NCI-H2171 treated with DMSO at 0.1 percent for 48 hours (cell line): ENCODE data around the gene HOTAIR.

ENCODE experiments used
- DNase-seq: peaks from one replicate; lab custom pipeline; 2025; lab: John Stamatoyannopoulos, UW

The HOTAIR gene

DNA sequence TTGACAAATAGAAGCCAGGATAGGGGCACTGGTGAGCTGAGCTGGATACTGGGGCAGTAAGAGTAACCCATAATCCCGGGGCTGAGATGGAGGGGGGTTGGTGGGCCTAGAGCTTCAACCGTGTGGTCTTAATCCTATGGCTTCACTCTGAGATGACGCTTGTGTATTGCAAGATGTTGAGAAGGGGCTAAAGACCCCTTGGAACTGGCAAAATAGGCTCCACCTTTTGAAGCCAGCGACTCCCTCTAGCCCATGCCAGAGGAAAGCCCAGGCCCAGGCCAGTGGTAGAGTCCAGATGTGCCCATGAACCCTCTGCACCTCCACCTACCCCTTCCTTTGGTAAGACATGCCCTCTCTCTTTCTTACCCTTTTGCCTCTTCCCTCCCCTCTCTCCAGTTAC is 15.4 kb downstream of the HOTAIR start:
- DNase-seq = no peak

GRCh38 chr12:53958128-53958527 is 16.6 kb downstream of the HOTAIR start:
- no peak for DNase-seq

DNA sequence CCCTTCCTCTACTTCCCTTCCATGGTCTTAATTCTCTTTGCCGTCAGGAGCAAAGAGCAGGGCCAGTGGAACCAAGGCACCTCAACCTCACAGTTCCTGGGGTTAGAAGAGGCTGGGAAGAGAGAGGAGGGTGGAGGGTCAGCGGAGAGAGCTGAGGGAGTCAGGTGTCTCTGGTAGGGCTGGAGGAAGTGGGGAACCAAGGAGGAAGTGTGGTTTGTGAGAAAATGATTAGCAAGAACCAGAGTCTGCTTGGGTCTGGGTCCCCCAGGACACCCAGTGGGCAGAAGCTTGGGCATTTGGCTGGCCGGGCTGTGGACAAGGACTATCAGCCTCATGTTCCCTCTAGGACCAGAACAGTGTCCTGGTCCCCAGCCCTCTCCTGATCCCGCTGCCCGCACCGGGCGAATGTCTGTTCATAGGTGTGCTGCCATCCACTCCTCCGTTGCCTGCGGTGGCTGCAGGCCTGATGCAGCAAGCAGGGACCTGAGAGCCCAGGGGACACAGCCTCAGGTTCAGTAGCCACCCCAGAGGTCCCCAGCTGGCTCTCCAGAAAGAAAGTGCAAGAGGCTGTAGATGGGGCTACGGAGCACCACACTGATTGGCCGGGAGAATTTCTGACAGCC is 17.7 kb downstream of the HOTAIR start:
- DNase-seq = no peak

DNA sequence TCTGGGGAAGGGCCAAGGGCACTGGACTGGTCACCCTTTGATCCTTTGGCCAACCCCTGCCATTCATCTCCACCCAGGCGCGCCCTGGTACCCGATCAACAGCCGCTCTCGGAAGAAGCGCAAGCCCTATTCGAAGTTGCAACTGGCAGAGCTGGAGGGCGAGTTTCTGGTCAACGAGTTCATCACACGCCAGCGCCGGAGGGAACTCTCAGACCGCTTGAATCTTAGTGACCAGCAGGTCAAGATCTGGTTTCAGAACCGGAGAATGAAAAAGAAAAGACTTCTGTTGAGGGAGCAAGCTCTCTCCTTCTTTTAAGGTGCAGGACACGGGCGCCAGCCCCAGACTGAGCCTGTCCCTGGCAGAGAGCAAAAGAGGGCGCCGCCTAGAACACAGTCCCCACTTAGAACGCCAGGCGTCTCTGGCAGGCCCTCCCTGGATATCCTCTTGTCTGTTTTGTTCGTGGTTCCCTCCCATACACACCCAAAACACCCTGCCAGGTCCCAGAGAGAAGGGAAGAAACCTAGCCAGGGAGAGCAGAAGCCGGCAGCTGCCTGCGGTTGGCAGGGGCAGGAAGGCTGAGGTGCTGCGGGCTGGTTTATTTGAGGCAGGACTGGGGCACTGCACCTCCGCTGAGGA is 18.4 kb downstream of the HOTAIR start:
- DNase-seq = no peak

GRCh38 chr12:53955776-53956250 is 18.9 kb downstream of the HOTAIR start:
- no peak for DNase-seq

DNA sequence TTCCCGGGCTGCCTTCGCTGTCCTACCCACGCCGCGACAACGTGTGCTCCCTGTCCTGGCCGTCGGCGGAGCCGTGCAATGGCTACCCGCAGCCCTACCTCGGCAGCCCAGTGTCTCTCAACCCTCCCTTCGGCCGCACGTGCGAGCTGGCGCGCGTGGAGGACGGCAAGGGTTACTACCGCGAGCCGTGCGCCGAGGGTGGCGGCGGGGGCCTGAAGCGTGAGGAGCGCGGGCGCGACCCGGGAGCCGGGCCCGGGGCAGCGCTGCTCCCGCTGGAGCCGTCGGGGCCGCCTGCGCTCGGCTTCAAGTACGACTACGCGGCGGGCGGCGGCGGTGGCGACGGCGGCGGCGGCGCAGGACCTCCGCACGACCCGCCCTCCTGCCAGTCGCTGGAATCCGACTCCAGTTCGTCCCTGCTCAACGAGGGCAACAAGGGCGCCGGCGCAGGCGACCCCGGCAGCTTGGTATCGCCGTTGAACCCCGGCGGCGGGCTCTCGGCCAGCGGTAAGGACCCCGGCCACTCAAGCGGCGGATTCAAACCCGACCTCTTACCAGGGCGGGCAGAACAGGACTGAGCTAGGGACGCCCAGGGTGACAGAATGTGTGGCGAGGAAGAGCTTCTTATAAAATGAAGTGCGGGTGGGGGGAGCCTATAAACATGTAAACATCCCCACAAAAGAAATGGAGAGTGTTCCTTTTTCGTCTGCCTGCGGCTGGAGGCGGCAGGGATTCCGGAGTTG is 19.5 kb downstream of the HOTAIR start:
- no peak for DNase-seq

DNA sequence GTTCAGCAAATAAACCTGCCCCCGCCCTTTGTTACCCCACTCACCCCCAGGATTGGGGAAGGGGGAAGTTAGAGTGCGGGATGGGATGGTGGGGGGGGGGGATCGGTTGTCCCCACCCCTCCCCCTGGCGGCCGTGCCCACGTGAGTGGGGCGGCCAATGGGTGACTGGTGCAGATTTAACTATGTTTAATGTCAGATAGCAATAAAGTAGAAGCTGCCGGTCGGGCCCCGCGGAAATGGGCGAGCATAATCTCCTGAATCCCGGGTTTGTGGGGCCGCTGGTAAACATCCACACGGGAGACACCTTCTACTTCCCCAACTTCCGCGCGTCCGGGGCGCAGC is 20.1 kb downstream of the HOTAIR start, which contains the start of gene HOXC12:
Gene HOXC12, plus strand, starts transcription at position 210 of the 342 bp plus-strand sequence. Its CDS starts 27 bp downstream, at position 237.
- DNase-seq = no peak

DNA sequence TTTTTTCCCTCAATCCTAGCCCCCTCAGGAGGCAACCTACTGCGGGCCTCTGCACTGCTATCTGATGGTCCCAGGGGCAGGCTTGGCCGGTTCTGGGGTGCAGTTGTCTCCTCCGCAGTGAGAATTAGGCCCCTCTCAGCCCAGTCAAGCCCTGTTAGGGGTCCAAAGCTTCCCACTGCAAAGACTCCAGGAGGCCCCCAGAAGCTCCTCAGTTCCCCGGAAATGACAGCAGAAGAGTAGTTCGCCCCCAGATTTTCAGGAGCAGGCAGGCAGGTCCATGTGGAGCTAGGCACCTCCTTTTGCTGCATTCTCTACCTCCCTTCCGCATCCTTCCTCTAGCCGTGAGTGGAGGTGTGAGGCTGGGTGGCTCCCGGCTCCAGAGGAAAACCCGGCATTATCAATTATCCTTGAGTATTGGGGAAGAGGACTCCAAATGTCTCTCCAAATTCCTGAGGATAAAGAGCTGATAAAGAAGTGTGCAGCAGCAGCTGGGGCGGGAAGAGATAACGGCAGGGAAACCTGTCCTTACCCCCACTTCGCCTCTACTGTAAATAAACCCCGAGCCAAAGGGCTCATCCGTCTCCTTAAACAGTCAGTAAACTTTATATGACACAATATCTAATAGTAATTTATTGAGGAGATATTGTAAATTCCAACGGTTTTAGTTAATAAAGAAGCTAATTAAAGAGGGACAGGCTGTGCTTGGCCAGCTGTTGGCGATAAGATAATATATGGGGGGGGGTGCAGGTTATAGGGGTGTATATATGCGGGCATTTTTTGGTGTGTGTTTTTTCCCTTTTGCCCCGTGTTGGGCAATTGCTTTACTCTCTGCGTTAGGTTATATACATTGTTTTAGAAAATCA is 20.7 kb downstream of the HOTAIR start:
- DNase-seq = no peak

DNA sequence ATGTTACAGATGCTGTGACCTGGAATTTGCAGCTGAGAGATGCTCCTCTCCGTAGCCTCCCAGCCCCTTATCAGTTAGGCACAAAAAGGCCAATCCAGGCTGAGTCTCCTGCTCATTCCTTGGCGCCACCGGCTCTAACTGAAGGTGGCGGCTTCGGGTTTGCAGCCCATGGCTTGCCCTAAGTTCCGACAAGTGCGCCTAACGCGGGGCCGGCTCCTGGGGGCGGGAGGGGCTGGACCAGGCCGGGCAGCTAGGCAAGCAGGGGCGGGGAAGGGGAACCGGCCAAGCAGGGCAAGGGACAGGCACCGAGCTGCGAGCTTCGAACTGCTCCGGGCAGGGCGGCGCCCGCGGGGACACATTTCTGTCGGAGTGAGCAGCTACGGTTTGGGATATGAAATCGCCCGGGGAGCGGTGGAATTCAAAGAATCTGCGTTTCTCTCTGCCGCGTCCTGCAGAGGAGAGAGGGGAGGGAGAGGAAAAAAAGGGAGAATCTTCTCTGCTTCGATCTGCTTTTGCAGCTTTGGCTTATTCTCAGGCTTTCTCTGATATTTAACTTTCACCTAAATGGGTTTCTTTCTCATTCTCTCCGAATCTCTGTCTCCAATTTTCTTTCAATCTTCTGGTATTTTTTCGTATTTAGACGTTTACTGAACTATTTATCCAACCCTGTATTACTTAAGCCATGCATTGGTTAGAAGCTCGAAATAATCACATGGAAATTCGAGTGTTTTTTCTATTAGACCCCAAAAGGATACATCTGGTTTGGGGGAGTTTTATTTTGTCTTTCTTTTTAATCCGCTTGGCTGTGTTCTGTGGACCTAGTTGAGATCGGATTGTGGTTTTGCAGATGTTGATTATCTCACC is 21.7 kb downstream of the HOTAIR start:
- no peak for DNase-seq

DNA sequence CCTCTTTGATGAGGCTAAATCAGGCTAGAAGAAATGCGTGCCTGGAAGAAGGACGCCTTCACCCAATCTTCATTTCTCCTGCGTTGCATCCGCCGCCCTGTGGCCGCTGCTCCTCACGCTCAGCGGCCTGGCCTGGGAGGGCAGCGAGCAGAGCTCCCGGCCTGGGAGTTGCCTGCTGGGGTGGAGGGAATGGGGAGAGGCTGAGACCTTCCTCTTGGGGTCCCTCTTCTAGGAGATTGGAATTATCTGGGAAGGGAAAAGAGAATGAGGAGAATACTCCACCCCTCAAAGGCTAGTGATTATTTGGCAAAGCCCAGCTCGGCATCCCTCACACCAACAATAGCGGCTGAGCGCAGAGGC is 22.4 kb downstream of the HOTAIR start:
- no peak for DNase-seq

- no peak for DNase-seq
Observed at GRCh38 chr12:53951577-53952334, 23.0 kb downstream of the HOTAIR start.

DNA sequence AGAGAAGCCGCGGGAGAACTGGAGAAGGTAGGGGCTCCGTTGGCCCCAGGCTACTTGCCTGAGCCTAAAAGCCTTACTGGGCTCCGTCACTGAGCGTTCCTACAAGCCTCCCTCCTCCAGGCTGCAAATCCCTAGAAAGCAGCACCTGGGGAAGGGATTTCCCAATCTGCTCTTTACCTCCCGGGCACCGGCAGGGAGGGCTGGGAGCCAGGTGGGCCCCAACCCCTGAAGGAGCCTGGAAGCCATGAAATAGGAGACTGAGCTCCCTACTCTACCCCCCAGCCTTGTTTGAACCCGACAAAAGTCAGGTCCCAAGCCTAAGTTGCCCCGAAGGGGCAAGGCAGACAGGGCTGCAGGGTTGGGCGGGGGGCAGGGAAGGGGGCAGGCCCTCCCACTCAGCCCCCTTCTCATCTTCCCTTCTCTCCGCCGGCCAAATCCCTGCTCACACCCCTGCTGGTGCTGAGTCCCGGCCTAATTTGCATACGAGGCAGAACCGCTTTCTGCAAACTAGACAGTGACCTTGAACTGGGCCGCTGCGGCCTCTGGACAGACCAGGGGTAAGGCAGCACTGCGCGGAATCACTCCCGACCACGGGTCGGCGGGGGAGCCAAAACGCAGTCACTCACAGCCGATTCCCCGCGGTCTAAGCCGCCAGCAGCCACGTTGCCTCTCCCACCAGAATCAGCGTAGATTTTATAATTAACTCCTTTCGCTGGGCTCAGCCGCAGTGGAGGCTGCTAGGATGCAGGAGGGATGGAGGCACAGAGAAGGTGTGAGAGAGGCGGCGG is 23.8 kb downstream of the HOTAIR start:
- no peak for DNase-seq

GRCh38 chr12:53950437-53950773 is 24.3 kb downstream of the HOTAIR start:
- DNase-seq = peak; percentile 19

DNA sequence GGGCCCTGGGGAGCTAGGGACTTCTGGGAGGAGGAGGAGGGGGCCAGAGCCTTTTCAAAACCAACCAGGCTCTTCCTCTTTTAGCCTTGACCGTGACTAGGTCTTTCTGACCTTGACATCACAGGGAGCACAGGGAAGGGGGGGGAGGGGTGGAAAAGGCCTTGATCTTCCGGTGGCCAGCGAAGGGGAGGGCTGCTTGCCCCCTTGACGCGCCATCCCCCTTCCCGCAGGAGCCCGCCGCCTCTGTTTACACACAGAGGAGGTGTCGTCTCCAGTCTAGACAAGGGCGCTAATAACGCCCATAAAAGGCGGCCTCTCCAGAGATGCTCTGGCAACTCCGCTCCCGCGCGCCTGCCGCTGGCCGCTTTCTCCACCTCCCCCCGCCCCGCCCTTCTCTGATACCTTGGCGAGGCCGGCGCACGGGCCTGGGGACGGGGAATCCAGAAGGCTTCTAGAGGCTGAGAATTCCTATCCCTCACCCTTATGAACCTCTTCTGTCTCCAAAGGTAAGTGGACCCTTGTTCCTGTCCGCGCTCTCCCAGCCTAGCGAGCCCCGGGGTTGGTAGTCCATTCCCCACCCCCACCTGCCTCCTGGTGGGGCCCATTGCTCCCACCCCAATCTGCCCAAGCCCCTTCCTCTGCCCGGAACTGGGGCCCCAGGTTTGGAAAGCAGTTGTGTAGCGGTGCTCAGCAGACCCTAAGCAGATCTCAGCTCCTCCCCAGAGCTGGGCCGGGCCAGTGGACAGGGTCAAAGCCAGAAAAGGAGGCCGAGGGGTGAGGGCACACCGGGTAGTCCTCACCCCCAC is 24.9 kb downstream of the HOTAIR start:
- peak; percentile 11 for DNase-seq

GRCh38 chr12:53948650-53949593 is 25.8 kb downstream of the HOTAIR start:
- no peak for DNase-seq

- DNase-seq = no peak
Observed at GRCh38 chr12:53947743-53948142, 27.0 kb downstream of the HOTAIR start.

DNA sequence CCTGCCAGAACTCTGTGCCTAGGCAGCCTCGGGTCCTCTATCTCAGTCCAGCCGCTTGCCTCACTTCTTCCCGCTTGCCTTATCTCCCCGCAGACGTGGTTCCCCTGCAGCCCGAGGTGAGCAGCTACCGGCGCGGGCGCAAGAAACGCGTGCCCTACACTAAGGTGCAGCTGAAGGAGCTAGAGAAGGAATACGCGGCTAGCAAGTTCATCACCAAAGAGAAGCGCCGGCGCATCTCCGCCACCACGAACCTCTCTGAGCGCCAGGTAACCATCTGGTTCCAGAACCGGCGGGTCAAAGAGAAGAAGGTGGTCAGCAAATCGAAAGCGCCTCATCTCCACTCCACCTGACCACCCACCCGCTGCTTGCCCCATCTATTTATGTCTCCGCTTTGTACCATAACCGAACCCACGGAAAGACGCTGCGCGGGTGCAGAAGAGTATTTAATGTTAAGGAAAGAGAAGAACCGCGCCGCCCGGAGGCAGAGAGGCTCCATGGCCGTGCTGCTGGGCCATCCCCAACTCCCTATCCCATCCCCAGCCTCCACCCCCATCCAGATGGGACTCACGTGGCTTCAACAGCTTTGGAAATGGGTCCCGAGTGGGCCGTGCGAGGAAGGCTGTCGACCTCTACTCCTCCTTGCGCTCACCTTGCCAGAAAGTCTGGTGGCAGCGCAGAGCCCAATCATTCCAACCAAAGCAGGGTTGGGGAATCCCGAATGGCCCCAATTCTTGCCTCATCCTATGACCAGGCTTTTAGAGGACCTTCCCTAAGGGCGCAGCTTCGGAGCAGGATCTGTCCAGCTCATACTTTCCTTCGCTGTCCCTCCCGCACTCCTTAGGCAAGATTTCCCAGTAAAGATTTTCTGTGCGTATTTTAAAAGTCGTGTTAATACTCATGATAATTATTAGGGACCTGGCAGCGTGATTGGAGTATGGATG is 29.6 kb downstream of the HOTAIR start:
- no peak for DNase-seq
